ENCODE results near the gene ATP2B1. TPM values are rescaled to one million over a fixed set of nuclear protein-coding genes. Genes with fewer than 3 reads are reported as not detected.

Gene ATP2B1
- 18.8 and 23.5 TPM in 2 replicates for total RNA-seq

DNA sequence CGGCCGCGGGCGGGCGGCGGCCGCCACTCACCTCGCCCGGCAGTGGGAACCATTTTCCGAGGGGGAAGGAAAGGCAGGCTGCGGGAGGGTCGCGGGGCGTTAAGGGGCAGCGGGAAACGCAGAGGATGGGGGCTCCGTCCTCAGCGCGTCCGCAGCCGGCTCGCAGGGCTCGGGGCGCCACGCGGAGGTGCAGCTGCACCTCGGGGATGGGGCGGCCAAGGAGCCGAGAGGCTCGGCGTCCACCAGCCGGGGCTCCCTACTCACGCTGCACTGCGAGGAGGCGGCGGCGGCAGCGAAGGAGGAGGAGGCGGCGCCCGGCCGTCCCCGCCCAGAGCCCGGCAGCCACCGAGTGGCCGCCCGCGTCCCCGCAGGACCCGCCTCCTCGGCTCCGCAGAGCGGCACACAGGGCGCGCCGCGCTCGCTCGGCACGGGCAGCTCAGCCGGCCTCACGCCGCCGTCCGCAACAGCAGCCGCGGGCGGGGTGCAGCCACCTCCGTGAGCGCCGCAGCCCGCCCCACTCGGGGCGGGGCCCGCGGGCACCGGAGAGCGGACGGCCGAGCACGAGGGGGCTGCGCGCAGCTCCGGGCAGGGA lies at the start of gene ATP2B1:
TSS of gene ATP2B1 (minus strand) at position 274 of the 592 bp plus-strand sequence. CDS start 52,952 bp downstream, outside the sequence.

Other genes with a start within 250 kb of the ATP2B1 start
- 6.9 and 7.1 TPM in 2 replicates for gene GALNT4, start 184.0 kb downstream of the ATP2B1 start, total RNA-seq
- gene POC1B, start 182.8 kb downstream of the ATP2B1 start, total RNA-seq = 9.6 and 15.0 TPM in 2 replicates

Measured in cardiac atrium fibroblast (primary cell).